ENCODE measurements around the gene PLA2G12A.
"Not testable (repeated sequence)": the region's sequence is repeated elsewhere in the genome, so short reads cannot be mapped to it uniquely, and the experiment has no call there.

The PLA2G12A gene

DNA sequence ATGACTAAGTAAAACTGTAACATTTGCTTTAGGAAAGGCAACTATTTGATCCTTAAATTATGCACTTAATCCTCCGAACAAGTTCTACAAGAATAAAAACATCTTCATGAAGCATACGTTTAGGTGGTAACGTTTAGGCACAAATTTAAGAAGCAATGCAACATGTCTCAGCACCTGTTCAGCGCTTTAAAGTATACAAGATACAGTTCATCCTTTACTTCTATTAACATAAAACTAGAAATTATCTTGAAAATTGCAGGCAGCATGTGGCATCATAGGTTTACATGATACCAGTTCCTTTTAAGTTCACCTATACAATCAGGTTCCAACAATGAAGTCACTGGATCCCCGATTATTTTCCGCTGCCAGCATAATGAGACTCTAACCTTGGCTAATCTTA lies 1.5 kb downstream of the PLA2G12A start:
- DNase-seq (ENCODE audit: low read depth): no peak

DNA sequence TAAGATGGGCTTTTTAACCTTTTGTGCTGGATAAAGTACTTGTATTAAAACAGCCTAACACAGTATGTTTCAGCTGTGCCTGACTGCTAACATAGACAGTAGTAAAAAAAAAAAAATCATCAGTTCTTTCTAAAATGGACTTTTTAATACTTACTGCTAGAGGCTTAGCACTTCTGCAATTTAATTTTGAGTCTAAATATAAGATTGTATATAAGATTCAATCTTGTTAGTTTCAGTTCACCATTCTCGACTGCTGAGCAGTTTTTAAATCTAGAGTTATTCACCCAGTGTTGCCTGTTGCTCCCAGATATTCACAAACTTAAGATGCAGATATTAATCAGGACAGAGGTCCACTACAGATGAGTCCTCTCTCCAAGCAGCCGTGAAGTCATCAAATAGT lies 6.8 kb downstream of the PLA2G12A start:
- DNase-seq (ENCODE audit: low read depth): no peak

DNA sequence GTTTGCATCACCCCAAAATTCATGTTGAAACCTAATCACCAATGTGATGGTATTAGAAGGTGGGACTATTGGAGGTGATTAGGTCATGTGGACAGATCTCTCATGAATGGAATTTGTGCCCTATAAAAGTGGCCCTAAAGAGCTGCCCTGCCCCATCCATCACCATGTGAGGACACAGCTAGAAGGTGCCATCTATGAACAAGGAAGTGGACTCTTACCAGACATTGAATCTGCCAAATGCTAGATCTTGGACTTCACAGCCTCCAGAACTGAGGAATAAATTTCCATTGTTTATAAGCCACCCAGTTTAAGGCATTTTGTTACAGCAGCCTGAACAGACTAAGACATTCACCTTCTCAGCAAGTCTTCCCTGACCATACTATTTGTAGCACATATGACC lies 7.5 kb downstream of the PLA2G12A start:
- no peak for DNase-seq (ENCODE audit: low read depth)

DNA sequence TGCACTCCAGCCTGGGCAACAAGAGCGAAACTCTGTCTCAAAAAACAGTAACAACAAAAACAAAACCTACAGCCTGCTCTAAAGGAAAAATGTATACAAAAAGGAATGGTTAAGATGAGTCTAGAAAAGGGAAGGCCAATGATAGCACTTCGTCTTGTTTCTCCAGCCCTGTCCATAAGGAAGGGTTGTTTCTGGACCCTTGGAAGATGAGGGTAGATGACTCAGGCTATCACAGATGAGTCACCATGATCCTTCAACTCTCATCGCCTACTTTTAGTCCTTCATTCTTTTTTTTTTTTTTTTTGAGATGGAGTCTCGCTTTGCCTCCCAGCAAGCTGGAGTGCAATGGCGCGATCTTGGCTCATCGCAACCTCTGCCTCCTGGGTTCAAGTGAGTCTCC lies 8.8 kb downstream of the PLA2G12A start:
- DNase-seq (ENCODE audit: low read depth): no peak

DNA sequence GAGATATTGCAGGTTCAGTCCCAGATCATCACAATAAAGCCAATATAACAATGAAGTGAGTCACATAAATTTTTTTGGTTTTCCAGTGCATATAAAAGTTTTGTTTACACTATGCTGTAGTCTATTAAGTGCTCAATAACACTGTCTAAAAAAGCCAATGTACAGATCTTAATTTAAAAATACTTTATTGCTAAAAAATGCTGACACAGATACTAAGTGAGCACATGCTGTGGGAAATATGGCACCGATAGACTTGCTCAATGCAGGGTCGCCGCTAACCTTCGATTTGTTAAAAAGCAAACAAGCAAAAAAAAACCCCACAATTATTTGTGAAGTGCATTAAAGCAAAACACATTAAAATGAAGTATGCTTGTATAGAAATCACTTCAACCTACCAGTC lies 10.3 kb downstream of the PLA2G12A start:
- DNase-seq (ENCODE audit: low read depth): no peak

DNA sequence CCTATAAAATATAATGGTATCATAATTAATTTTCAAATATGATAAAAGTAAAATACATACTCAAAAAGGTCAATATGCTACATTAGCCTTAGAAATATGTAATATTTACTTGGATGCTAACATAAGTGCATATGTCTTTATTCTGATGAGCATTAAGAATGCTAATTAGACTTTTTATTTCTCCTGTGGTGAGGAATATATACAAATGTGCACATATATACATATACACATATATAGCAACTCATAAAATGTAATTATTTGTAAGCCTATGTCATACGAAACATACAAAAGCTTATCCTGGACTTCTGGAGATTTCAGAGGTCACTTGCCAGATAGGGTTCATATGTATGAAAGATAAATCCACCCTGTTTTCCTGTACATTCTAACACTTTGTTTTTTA lies 11.1 kb downstream of the PLA2G12A start:
- no peak for DNase-seq (ENCODE audit: low read depth)

DNA sequence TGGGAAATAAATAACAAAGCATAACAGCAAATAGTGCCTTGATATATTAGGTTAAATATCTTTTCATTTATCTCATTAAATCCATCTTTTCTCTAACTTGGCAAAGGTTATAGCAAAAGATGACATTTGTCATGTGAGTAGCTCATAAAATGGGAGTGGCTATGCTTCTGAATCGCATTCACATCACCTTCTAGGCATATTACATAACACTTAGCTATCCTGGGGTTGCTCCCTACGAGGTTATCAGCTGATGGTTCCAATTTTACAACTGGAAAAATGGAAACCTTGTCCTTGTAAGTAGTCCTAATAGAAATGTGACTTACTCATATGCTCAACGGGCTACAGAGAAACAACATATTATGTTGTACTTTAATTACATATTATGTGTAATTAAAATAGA lies 16.4 kb downstream of the PLA2G12A start:
- DNase-seq (ENCODE audit: low read depth): no peak

DNA sequence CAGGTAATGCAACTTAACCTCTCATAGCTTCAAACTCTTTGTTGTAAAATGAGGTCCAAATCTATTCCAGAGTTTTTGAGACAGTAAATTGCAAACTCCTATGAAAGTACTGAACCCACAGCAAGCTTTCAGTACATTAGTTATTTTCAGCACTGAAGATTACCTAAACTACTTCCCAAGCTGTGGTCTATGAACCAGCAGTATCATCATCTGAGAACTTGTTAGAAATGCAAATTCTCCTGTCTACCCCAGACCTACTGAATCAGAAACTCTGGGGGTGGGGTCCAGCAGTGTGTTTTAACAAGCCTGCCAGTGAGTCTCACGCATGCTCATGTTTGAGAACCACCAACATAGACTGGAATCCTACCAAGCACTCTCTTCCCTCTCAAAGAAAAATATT lies 20.9 kb downstream of the PLA2G12A start:
- no peak for DNase-seq (ENCODE audit: low read depth)

DNA sequence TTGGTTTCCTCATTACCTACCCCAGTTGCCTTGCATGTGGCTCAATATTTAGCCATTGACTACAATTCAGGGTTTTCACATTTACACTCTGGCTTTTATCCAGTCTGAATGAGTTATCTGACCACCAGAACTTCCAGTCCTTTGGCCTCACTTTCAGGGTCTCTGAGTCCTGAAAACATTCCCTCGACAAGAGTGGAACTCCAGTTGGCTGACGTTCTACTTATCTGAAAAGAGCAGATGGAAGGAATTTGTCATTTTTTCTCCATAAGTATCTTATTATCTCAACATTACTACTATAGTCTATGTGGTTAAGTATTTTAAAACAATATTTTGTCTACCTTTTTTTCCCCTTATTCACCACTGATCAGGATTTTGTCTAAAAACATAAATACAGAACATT lies 21.4 kb downstream of the PLA2G12A start:
- DNase-seq (ENCODE audit: low read depth): no peak

DNA sequence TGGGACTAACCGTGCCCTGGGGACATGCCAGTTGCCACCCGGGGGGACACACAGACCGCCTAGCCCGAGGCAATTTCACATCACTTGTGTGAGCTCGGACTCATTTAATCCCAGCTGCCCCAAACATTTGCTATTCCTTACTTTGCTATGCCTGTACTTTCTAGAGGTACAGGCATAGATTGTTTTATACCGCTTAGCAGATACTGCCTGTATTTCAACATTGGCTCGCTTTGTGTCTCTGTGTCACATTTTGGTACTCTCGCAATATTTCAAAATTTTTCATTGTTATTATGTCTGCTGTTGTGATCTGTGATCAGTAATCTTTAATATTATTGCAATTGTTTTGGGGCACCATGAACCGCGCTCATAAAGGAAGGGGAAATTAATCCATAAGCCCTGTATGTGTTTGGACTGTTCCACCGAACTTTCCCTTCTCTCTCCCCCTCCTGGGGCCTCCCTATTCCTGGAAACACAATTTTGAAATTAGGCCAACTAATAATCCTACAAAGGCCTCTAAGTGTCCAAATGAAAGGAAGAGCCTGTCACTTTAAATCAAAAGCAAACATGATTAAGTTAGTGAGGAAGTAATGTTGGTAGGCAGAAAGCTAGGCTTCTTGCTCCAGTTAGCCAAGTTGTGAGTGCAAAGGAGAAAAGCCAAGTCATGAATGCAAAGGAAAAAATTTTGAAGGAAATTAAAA lies 26.1 kb downstream of the PLA2G12A start:
- DNase-seq (ENCODE audit: low read depth): no peak

DNA sequence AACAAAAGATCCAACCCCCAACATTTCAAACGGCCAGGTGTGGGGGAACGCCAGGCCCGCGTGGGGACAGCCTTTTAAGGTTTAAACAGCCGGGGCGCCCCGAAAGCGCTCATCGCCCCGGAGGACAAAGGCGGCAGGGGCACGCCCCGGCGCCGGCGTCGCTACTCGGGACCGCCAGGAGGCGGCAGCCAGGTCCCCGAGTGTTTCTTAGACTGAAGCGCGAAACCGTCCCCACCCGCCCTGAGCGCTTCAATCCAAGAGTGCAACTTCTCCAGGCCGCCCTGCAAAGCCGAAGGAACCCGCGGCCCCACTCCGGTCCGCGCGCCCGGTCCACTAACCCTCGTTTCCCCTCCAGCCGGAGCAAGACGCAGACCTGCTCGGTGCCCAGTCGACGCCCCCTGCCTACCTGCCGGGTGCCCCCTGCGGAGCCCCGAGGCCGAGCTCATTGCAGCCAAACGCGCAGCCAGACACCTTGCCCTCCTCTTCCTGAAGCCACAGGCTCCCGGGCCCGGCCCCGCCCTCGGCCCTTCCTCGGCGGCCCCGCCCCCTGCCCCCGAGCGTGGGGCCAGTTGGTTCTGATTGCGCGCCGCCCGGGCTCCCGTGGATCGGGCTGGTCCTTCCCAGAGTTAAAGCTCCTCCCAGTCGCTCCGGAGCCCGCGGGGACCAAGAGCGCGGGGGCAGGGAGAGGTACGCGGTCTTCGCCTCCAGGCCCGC lies 26.8 kb downstream of the PLA2G12A start, which contains the start of gene CASP6:
TSS of gene CASP6 (minus strand) at position 496 of the 714 bp plus-strand sequence. CDS start at position 446, 50 bp downstream.
- peak; percentile 59 for DNase-seq (ENCODE audit: low read depth)

DNA sequence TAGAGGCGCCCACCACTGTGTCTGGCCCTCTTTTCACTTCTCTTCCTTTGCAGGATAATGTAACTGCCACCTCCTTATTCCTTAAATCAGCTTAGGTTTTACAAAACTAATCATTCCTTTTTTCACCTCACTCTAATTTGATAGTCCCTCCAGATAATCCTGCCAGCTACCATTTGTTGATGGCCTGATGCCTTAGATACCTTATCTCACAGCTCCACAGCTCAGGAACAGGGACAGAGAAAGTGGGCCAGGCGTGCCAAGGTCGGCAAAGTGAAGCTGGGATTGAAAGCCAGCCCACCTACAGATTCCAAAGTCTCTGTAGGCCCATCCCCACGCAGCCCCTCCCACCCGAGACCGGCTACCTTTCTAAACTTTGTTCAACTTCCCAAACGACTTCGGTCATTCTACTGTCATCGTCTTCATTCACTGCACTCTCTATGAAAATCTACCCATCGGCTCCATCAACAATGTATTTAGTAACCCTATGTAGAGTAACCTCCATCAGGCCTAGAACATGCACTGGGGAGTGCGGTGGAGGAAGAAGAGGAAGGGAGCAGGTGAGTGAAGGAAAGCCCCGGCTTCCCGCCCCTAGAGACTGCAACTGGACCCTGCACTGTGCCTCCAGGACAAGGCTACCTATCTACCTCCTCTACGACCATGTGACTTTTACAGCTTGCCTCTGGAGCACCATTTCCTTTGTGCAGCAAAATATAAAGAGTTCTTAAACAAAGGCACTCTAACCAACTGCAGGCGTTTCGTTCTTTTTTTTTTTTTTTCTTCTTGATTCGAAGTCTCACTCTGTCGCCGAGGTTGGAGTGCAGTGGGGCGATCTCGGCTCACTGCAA lies 28.1 kb downstream of the PLA2G12A start:
- no peak for DNase-seq (ENCODE audit: low read depth)

DNA sequence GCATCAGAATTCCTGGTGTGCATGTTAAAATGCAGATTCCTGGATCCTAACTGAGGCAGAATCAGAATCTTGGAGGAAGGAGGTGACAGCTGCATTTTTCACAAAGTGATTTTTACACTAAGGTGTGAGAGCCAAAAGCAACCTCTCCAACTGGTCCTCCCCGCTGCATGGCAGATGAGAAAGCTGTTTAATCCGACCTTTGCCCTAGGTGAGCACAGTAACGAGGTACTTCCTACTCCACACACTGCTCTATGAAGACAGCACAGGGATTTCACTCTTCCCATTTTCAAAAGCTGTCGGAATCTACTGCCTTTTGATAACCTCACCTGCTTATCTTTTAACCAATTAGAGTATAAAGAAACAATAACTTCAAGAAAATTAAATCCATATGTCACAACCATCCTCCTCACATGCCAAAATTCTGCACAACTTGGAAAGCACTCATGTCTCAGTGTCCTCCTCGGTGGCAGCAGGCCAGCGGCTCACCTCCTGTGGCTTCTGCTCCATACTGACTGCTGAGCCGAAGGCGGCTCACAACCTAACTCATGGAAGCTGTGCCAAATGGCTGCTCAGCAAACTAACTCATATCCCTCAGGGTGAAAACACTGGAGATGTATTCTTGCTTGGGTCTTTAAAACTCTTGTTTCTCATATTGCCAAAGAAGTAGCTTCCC lies 30.2 kb downstream of the PLA2G12A start:
- DNase-seq (ENCODE audit: low read depth): no peak

DNA sequence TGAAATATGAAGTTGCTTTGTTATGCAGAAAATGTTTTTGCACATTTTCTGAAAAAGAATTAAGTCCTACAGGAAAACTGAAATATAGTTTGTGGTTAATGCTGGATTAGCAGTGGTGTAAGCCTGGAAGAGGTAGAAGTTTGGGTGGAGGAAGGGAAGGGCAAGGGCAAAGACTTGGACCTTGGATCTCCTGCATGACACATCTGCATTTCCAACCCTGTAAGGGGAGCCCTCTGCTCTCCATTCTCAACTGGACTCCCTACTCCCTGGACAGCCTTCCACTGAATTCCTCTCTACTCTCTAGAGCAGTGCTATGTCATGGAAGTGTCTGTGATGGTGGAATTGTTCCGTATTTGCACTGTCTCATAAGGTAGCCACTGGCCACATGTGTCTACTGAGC lies 31.2 kb downstream of the PLA2G12A start:
- DNase-seq (ENCODE audit: low read depth): no peak

DNA sequence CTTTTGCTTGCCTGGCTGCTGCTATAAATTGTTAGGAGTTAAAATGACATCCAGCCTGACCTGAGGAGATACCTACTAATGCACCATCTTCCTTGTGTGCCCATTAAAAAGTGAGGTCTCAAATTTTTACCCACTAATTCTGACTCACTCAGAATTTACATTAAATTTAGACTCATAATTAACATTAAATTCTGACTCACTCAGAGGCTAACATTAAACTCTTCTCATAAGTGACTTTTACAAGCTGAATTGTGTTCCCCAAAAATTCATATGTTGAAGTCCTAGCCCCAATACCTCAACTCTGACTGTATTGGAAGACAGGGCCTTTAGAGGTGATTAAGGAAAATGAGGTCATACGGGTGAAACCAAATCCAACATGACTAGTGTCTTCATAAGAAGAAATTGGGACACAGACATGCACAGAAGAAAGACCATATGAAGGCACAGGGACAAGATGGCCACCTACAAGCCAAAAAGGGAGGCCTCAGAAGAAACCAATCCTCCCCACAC lies 38.4 kb downstream of the PLA2G12A start:
- no peak for DNase-seq (ENCODE audit: low read depth)

DNA sequence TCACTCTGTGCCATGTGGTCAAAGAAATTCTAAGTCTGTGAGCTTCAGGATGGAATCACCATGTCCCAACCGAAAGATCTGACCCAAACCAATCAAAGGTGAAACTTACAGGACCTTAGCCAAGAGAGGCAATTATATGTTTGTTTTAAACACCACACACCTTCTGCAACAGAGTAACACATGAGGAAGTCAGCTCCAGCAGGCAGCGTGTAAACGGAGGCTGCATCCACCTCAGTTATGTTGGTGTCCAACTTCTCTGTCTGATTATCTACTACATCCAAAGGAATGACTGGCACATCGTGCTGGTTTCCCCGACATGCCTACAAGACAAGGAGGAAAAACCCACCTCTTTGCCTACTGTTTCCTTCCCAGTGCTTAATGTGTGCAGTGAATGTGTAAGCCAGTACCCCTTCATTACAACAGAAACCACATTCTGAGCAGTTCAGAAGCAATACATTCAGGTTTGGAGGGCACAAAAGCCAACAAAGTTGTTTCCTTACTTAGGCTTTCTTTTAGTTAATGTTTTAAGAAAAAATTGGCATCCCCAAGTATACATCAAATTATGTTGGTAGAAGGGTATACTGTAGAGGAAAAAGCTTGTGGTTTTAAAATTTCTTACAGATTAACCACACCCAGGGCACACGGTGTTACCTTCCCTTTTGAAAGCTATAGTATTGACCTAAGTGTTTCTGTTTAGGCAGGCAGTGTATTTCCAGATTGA lies 39.0 kb downstream of the PLA2G12A start:
- DNase-seq (ENCODE audit: low read depth): no peak

DNA sequence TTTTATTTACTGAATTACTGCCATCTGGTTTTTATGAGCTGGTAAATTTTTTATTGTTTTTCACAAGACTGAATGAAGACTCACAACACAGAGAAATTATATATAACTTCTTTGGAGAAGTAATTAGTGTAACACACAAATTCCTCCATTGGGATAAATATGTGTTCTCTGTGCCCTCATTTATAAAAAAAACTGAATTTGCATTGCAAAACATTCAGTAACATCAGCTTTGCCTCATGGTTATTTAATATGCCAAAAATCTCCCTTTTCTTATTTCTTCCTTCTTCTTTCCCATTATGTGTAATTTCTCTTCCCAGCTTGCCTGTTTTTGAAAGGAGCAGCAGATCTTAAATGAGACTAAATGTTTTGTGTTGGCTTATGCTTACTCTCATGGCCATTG lies 45.1 kb downstream of the PLA2G12A start:
- no peak for DNase-seq (ENCODE audit: low read depth)

DNA sequence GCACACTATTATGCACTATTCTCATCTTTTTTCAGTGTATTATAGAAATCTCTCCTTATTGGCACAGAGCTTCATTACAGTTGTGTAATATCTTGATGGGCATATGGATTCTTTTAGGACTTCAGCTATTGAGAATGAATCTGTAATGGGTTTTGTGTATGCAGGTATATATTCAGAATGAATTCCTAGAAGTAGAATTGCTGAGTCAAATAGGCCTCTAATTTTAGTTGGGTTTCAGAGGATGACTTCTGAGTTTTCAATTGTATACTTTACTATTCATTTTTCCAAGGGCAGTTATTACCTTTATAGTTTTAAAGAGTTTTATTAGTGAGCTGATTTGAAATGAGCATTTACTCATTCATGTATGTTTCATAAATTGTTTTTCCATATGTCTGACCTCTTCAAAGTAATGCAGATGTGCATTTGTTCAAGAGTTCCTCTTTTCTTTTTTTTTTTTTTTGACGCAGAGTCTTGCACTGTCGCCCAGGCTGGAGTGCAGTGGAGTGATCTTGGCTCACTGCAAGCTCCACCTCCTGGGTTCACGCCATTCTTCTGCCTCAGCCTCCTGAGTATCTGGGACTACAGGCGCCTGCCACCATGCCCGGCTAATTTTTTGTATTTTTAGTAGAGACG lies 46.1 kb downstream of the PLA2G12A start:
- no peak for DNase-seq (ENCODE audit: low read depth)

DNA sequence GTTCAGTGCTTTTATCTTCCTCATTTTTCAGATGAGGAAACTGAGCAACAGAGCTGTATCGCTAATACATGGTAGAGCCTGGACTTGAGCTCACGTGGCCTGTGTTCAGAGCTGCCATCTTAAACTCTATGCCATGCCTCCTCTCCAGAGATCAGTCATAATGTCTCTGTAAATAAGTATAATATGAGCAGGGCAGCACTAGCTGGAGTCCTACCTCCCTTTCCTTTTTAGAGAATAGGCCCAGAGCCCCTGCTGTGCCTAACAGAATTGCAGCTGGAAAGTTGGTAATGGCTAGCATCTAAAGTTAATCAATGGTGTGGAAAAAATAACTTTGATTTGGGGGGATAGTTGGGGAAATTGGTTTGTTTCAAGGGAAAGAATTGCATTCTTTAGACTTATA lies 47.0 kb downstream of the PLA2G12A start:
- DNase-seq (ENCODE audit: low read depth): no peak

DNA sequence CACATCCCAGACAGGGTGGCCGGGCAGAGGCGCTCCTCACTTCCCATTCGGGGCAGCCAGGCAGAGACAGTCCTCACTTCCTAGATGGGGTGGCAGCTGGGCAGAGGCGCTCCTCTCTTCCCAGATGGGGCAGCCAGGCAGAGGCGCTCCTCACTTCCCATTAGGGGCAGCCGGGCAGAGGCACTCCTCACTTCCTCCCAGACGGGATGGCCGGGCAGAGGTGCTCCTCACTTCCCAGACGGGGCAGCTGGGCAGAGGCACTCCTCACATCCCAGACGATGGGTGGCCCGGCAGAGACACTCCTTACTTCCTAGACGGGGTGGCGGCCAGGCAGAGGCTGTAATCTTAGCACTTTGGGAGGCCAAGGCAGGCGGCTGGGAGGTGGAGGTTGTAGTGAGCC lies 50.9 kb downstream of the PLA2G12A start:
- not testable (repeated sequence) for DNase-seq (ENCODE audit: low read depth)

DNA sequence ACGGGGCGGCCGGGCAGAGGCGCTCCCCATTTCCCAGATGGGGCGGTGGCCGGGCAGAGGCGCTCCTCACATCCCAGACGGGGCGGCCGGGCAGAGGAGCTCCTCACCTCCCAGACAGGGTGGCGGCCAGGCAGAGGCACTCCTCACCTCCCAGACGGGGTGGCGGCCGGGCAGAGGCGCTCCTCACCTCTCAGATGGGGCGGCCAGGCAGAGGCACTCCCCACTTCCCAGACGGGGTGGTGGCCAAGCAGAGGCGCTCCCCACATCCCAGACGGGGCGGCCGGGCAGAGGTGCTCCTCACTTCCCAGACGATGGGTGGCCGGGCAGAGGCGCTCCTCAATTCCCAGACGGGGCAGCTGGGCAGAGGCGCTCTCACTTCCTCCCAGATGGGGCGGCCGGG lies 51.4 kb downstream of the PLA2G12A start:
- DNase-seq (ENCODE audit: low read depth): not testable (repeated sequence)

Measured in stimulated activated CD8-positive, alpha-beta memory T cell treated with anti-CD3 and anti-CD28 coated beads, Interleukin-12 subunit alpha, Interleukin-12 subunit beta, amount 100 ng/mL, for 4 hours (primary cell).